Vagina (tissue), 2 donors: ENCODE measurements around the gene NFYC.

Experiments
- POLR2A ChIP-seq, 2 donors: fragments of 450-650 bp; IDR thresholded peaks; one replicate each; pipeline ENCODE4 v1.6.1; 2017; ENCODE audit warnings: antibody characterized with exemption in 2 of 2, mild to moderate bottlenecking in 2 of 2, moderate library complexity in 2 of 2
- POLR2AphosphoS5 ChIP-seq, 2 donors: sonication (generic); formaldehyde crosslinking; IDR thresholded peaks; one replicate each; pipeline ENCODE4 v1.9.0; 2017; ENCODE audit warnings: antibody characterized with exemption in 2 of 2, mild to moderate bottlenecking in 2 of 2, low read depth in 1 of 2; ENCODE audit not compliant: insufficient read depth in 1 of 2
- TF ChIP-seq, protein P1 (sequence below), 3 experiments: fragments of 450-650 bp in 2 of 3; fragments of 200-600 bp in 1 of 3; sonication (generic) in 1 of 3; IDR thresholded peaks; one replicate each; pipeline ENCODE4 v1.5.1; 2017 to 2019; ENCODE audit warnings: antibody characterized with exemption in 3 of 3, mild to moderate bottlenecking in 2 of 3, moderate library complexity in 2 of 3

DNA sequence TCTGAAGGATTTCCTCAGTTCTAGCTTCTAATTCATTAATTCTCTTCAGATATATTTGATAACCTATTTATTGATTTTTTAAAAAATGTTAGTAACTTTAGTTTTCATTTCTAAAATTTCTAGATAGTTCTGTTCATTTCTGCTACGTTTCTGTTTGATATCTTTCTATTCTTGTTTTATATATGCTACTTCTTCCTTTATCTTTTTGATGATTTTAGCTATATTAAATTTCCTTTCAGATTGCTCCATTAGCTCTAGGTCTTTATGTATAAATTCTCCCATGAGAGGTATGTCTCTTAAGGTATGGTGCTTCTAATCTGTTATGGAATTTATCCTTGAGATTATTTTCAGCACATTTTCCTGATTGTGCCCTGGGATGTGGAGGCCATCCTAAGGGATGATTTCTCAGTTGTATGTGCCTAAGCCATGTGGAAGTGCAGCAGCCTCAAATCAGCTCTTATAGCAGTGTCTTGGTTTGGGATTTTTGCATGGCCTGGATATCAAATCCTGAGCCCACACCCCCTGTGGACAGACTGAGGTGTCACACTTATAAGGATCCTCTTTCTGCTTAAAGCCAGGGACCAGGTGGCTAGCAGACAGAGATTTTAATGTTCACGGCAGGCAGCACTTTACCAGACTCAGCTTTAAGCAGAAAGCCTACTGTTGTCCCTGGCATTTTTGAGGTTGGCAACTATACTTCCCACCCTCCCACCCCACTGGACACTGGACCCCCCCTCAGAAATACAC, 85.9 kb downstream of the NFYC start:
- TF ChIP-seq POLR2A (IDR thresholded peaks at IDR 0.05) = no peak
- TF ChIP-seq, protein P1, sequence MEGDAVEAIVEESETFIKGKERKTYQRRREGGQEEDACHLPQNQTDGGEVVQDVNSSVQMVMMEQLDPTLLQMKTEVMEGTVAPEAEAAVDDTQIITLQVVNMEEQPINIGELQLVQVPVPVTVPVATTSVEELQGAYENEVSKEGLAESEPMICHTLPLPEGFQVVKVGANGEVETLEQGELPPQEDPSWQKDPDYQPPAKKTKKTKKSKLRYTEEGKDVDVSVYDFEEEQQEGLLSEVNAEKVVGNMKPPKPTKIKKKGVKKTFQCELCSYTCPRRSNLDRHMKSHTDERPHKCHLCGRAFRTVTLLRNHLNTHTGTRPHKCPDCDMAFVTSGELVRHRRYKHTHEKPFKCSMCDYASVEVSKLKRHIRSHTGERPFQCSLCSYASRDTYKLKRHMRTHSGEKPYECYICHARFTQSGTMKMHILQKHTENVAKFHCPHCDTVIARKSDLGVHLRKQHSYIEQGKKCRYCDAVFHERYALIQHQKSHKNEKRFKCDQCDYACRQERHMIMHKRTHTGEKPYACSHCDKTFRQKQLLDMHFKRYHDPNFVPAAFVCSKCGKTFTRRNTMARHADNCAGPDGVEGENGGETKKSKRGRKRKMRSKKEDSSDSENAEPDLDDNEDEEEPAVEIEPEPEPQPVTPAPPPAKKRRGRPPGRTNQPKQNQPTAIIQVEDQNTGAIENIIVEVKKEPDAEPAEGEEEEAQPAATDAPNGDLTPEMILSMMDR (IDR thresholded peaks at IDR 0.05) = no peak
- TF ChIP-seq POLR2AphosphoS5 (IDR thresholded peaks at IDR 0.05; ENCODE audit: insufficient read depth in 1 of 2, low read depth in 1 of 2) = no peak
